Upper lobe of left lung (tissue), 4 donors: Measurements from ENCODE around the gene ARHGEF1.

ENCODE experiments used
- EP300 ChIP-seq, 4 donors: sonication (generic); formaldehyde crosslinking; IDR thresholded peaks; one replicate each; pipeline ENCODE4 v1.5.1; 2017; ENCODE audit warnings: antibody characterized with exemption in 4 of 4, control low read depth in 2 of 4
- POLR2A ChIP-seq, 4 donors: fragments of 450-650 bp; IDR thresholded peaks; one replicate each; pipeline ENCODE4 v1.5.1; 2016 to 2017; ENCODE audit warnings: antibody characterized with exemption in 4 of 4, mild to moderate bottlenecking in 2 of 4
- POLR2AphosphoS5 ChIP-seq, 2 donors: sonication (generic); formaldehyde crosslinking; IDR thresholded peaks; one replicate each; pipeline ENCODE4 v1.5.1; 2017; ENCODE audit warnings: antibody characterized with exemption in 2 of 2
- TF ChIP-seq, protein P1 (sequence below), 6 experiments: fragments of 450-650 bp in 4 of 6; fragments of 200-600 bp in 2 of 6; sonication (generic) in 2 of 6; IDR thresholded peaks; one replicate each; pipeline ENCODE4 v1.5.1; 2016 to 2019; ENCODE audit warnings: antibody characterized with exemption in 6 of 6

DNA sequence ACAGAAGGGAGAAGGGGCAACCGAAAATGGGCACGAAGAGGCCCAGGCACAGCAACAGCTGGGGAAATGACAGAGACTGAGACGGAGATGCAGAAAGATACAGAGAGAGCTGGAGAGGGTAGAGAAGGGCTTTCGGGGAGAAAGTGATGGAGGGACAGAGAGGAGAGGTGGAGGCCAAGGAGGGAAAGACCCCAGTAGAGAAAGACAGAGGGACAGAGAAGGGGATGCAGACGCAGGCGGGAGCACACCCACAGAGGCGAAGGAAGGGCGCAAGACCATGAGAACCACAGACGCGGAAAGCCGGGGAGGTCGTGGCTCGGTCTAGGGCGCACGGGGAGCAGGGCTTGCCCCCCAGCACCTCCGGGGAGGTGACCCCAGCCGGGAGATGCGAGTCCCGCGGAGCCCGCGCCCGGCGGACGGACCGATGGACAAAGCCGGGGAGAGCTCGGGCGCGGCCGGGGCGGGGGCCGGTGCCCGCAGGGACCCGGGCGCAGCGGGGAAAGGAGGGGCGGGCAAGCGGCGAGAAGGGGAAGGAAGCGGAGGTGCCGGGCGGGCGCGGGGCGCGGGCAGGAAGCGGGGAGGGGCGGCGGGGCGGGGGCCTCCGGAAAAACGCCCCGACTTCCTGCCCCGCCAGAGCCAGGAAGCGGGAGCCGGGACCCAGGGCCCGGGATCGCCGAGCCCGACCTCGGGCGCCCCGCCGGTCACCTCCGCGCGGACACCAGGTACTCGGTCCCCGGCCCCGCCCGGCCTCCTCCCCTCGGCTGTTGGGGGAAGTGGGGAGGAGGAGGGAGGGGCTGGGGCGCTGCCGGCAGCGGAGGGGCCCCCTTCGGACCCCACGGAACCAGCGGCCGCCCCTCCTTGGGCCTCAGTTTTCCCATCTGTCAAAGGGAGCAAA is at the start of gene ARHGEF1:
- TF ChIP-seq, protein P1, sequence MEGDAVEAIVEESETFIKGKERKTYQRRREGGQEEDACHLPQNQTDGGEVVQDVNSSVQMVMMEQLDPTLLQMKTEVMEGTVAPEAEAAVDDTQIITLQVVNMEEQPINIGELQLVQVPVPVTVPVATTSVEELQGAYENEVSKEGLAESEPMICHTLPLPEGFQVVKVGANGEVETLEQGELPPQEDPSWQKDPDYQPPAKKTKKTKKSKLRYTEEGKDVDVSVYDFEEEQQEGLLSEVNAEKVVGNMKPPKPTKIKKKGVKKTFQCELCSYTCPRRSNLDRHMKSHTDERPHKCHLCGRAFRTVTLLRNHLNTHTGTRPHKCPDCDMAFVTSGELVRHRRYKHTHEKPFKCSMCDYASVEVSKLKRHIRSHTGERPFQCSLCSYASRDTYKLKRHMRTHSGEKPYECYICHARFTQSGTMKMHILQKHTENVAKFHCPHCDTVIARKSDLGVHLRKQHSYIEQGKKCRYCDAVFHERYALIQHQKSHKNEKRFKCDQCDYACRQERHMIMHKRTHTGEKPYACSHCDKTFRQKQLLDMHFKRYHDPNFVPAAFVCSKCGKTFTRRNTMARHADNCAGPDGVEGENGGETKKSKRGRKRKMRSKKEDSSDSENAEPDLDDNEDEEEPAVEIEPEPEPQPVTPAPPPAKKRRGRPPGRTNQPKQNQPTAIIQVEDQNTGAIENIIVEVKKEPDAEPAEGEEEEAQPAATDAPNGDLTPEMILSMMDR (IDR thresholded peaks at IDR 0.05): peak in 1 of 6 experiments; percentile 19
- no peak for TF ChIP-seq EP300 (IDR thresholded peaks at IDR 0.05)
- peak; percentile 8 to 68 for TF ChIP-seq POLR2AphosphoS5 (IDR thresholded peaks at IDR 0.05)
- peak in 1 of 4 donors; percentile 81 for TF ChIP-seq POLR2A (IDR thresholded peaks at IDR 0.05)
